ENCODE measurements around the gene OVCA2.

Gene OVCA2

GRCh38 chr17:2082003-2082781, 40.4 kb downstream of the OVCA2 start:
- H3K27ac ChIP-seq: no peak overlapping the region
- TF ChIP-seq CTCF (conservative IDR thresholded peaks at IDR 0.05): no peak

DNA sequence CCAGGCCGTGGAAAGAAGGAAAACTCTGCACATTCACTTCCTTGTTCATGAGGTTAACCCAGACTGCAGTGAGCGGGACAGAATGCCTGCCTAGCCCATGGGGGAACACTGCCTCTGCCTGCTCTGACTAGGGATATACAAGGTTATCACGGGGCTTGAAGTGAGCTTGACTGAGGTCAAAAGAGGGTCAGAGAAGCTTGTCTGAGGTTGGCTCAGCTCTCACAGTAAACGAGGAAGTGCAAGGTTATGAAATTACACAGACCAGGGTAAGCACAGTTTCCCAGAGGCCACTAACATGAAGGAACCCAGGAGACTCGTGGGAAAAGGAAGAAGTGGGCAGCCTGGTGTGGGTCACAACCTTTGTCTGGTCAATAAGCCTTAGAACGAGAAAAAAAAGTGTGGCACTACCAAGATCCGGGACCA, 41.8 kb downstream of the OVCA2 start:
- TF ChIP-seq CTCF (conservative IDR thresholded peaks at IDR 0.05): no peak
- H3K27ac ChIP-seq: peak overlapping the region; percentile 88

- TF ChIP-seq CTCF (conservative IDR thresholded peaks at IDR 0.05): no peak
- H3K27ac ChIP-seq: peak overlapping the region; percentile 88
These were observed 42.4 kb downstream of the OVCA2 start for GRCh38 chr17:2084036-2084765.

GRCh38 chr17:2084766-2085647, 43.2 kb downstream of the OVCA2 start:
- H3K27ac ChIP-seq: peak overlapping the region; percentile 88
- no peak for TF ChIP-seq CTCF (conservative IDR thresholded peaks at IDR 0.05)

DNA sequence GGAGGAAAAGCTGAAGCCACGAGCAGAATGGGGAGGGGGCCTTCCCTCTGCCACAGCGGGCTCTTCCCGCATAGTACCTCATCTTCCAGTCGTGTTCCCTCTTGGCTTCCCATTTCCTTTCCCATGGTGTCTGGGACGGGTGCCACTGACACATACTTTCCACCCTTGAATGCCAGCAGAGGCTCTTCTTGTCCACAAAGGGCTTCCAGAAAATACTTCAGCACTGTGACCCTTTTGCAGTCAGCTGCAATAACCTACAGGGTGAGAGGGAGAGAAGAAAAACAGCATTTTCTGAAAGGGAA, 43.8 kb downstream of the OVCA2 start:
- no peak for TF ChIP-seq CTCF (conservative IDR thresholded peaks at IDR 0.05)
- peak overlapping the region; percentile 88 for H3K27ac ChIP-seq

DNA sequence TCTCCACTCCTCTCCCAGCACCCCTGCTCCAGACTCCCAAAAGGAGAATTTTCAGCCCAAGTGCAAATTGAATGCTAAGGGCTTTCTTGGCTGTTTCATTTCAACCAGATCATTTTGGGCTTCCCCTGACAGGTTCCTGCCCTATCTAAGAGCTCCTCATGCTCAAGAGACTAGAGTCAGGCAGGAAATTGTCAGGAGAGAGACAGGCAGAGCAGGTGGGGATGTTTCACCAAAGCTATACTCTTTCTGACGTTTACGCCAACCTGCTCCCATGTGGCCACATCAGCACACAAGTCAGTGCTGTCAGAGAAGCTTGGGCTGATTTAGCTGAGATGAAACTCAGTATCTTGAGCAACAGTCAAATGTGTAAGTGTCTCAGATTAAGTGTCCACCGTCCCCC, 44.5 kb downstream of the OVCA2 start:
- TF ChIP-seq CTCF (conservative IDR thresholded peaks at IDR 0.05): no peak

More for the DNA sequence above, 44.5 kb downstream of the OVCA2 start:
- peak overlapping the region; percentile 88 for H3K27ac ChIP-seq

Data from VCaP (cell line).